Stimulated activated CD8-positive, alpha-beta memory T cell treated with anti-CD3 and anti-CD28 coated beads, Interleukin-7, amount 100 ng/mL, for 4 hours (primary cell): ENCODE results near the gene SUN5.
"Not testable (repeated sequence)": the region's sequence is repeated elsewhere in the genome, so short reads cannot be mapped to it uniquely, and the experiment has no call there.

Experiments used
- DNase-seq, 2 donors: peaks; one replicate each; pipeline ENCODE4 v3.0.0-alpha.2; 2020; ENCODE audit warnings: low read depth in 2 of 2

Gene SUN5

GRCh38 chr20:32977281-32978008 is 26.8 kb downstream of the SUN5 start:
- no peak for DNase-seq

- no peak for DNase-seq
These were observed 27.5 kb downstream of the SUN5 start for GRCh38 chr20:32976746-32977145.

- no peak for DNase-seq
These were observed 28.2 kb downstream of the SUN5 start for GRCh38 chr20:32975698-32976674.

- not testable (repeated sequence) for DNase-seq
These were observed 29.1 kb downstream of the SUN5 start for GRCh38 chr20:32975121-32975520.

GRCh38 chr20:32974204-32975064 is 29.8 kb downstream of the SUN5 start:
- not testable (repeated sequence) for DNase-seq

- DNase-seq: no peak
These were observed 31.0 kb downstream of the SUN5 start for GRCh38 chr20:32973077-32973717.

GRCh38 chr20:32972181-32973076 is 31.8 kb downstream of the SUN5 start:
- DNase-seq: peak; percentile 75 to 80

- DNase-seq: no peak
These were observed 32.5 kb downstream of the SUN5 start for GRCh38 chr20:32971703-32972161.

- DNase-seq: no peak
These were observed 33.3 kb downstream of the SUN5 start for GRCh38 chr20:32970973-32971300.

GRCh38 chr20:32970115-32970972 is 33.9 kb downstream of the SUN5 start:
- DNase-seq: no peak

- no peak for DNase-seq
These were observed 34.7 kb downstream of the SUN5 start for GRCh38 chr20:32969356-32970114.

GRCh38 chr20:32968478-32969241 is 35.6 kb downstream of the SUN5 start:
- DNase-seq: peak in 1 of 2 donors; percentile 45

- peak; percentile 36 to 49 for DNase-seq
These were observed 36.2 kb downstream of the SUN5 start for GRCh38 chr20:32967961-32968457.

- no peak for DNase-seq
These were observed 37.1 kb downstream of the SUN5 start for GRCh38 chr20:32966881-32967781.

GRCh38 chr20:32966382-32966781 is 37.9 kb downstream of the SUN5 start:
- no peak for DNase-seq

GRCh38 chr20:32965581-32966373 is 38.5 kb downstream of the SUN5 start:
- peak in 1 of 2 donors; percentile 43 for DNase-seq
